Nephron (organoid): ENCODE measurements around the gene NR3C2.

ENCODE experiments used
- H3K27ac Mint-ChIP-seq, 3 experiments: 2 replicates each; pipeline ENCODE4 v1.8.0; 2020; ENCODE audit warnings: mixed read lengths in 3 of 3, mild to moderate bottlenecking in 2 of 3, moderate library complexity in 1 of 3
- H3K27me3 Mint-ChIP-seq: 2 replicates; pipeline ENCODE4 v1.8.0; 2021; ENCODE audit warnings: low read depth, mild to moderate bottlenecking, moderate library complexity, mixed read lengths
- H3K36me3 Mint-ChIP-seq: 2 replicates; pipeline ENCODE4 v1.8.0; 2020; ENCODE audit warnings: low read depth, mixed read lengths
- H3K4me1 Mint-ChIP-seq: 2 replicates; pipeline ENCODE4 v1.8.0; 2020; ENCODE audit warnings: mixed read lengths
- H3K4me3 Mint-ChIP-seq, 3 experiments: 2 replicates each; pipeline ENCODE4 v1.8.0; 2020; ENCODE audit warnings: mild to moderate bottlenecking in 3 of 3, mixed read lengths in 3 of 3, moderate library complexity in 2 of 3
- H3K9me3 Mint-ChIP-seq: 2 replicates; pipeline ENCODE4 v1.8.0; 2020; ENCODE audit warnings: mixed read lengths
- CTCF ChIP-seq, 3 experiments: fragments of 200-600 bp; sonication (generic); IDR thresholded peaks; one replicate each; pipeline ENCODE4 v1.5.0; 2021; ENCODE audit warnings: antibody characterized with exemption in 3 of 3; ENCODE audit not compliant: unreplicated experiment in 3 of 3

The NR3C2 gene

GRCh38 chr4:148152868-148153625 is 289.2 kb downstream of the NR3C2 start:
- peaks cover 3% of the 10 kb centered on the region for H3K9me3 Mint-ChIP-seq
- no peak overlapping the region for H3K4me3 Mint-ChIP-seq
- H3K4me1 Mint-ChIP-seq = peaks cover 5% of the 10 kb centered on the region
- H3K27me3 Mint-ChIP-seq = no peaks in the 10 kb centered on the region
- H3K27ac Mint-ChIP-seq = no peak overlapping the region
- TF ChIP-seq CTCF (IDR thresholded peaks at IDR 0.05; ENCODE audit: unreplicated experiment in 3 of 3) = no peak
- peaks cover 4% of the 10 kb centered on the region for H3K36me3 Mint-ChIP-seq

GRCh38 chr4:148151806-148152205 is 290.4 kb downstream of the NR3C2 start:
- peaks cover 5% of the 10 kb centered on the region for H3K4me1 Mint-ChIP-seq
- TF ChIP-seq CTCF (IDR thresholded peaks at IDR 0.05; ENCODE audit: unreplicated experiment in 3 of 3) = no peak
- H3K36me3 Mint-ChIP-seq = peaks cover 4% of the 10 kb centered on the region
- no peaks in the 10 kb centered on the region for H3K27me3 Mint-ChIP-seq
- H3K9me3 Mint-ChIP-seq = peaks cover 3% of the 10 kb centered on the region
- no peak overlapping the region for H3K27ac Mint-ChIP-seq
- H3K4me3 Mint-ChIP-seq = no peak overlapping the region

- TF ChIP-seq CTCF (IDR thresholded peaks at IDR 0.05; ENCODE audit: unreplicated experiment in 3 of 3) = no peak
- Mint-ChIP-seq H3K4me1 (peaks cover 14% of the 10 kb centered on the region), H3K36me3 (no peaks in the 10 kb centered on the region), H3K27ac (no peak overlapping the region), H3K27me3 (no peaks in the 10 kb centered on the region), H3K4me3 (no peak overlapping the region), H3K9me3 (no peaks in the 10 kb centered on the region)
Measured at GRCh38 chr4:148145475-148145874, 296.7 kb downstream of the NR3C2 start.

- H3K4me3 Mint-ChIP-seq = no peak overlapping the region
- no peak overlapping the region for H3K27ac Mint-ChIP-seq
- TF ChIP-seq CTCF (IDR thresholded peaks at IDR 0.05; ENCODE audit: unreplicated experiment in 3 of 3) = no peak
- H3K9me3 Mint-ChIP-seq = no peaks in the 10 kb centered on the region
- H3K36me3 Mint-ChIP-seq = no peaks in the 10 kb centered on the region
- peaks cover 14% of the 10 kb centered on the region for H3K4me1 Mint-ChIP-seq
- no peaks in the 10 kb centered on the region for H3K27me3 Mint-ChIP-seq
Measured at GRCh38 chr4:148143174-148143573, 299.0 kb downstream of the NR3C2 start.

- Mint-ChIP-seq H3K36me3 (no peaks in the 10 kb centered on the region), H3K4me1 (peaks cover 14% of the 10 kb centered on the region), H3K4me3 (no peak overlapping the region), H3K27ac (peak overlapping the region in 2 of 3 experiments; percentile 4 to 58), H3K9me3 (no peaks in the 10 kb centered on the region), H3K27me3 (peaks cover 2% of the 10 kb centered on the region)
- no peak for TF ChIP-seq CTCF (IDR thresholded peaks at IDR 0.05; ENCODE audit: unreplicated experiment in 3 of 3)
Measured at GRCh38 chr4:148141501-148141900, 300.7 kb downstream of the NR3C2 start.

- Mint-ChIP-seq H3K36me3 (peaks cover 26% of the 10 kb centered on the region), H3K4me3 (no peak overlapping the region), H3K9me3 (peaks cover 39% of the 10 kb centered on the region), H3K4me1 (peaks cover 8% of the 10 kb centered on the region), H3K27me3 (no peaks in the 10 kb centered on the region), H3K27ac (no peak overlapping the region)
- TF ChIP-seq CTCF (IDR thresholded peaks at IDR 0.05; ENCODE audit: unreplicated experiment in 3 of 3) = no peak
Measured at GRCh38 chr4:148126825-148127224, 315.4 kb downstream of the NR3C2 start.
